ENCODE data around the gene CDC42BPA.

DNA sequence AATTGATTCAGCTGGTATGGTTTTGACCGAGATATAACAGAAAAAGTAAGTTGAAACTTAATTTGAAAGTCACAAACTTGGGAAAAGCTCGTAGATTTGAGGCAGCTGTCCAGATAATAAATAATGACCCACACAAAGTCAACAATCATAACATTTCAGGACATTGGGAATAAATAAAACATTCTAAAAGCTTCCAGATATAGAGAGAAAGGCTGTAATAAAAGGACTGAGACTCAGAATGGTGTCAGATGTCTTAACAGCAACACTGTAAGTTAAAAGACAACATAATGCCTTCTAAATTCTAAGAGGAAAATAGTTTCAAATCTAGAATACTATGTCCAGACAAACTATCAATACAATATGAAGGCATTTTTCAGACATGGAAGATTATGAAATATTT is 163.3 kb downstream of the CDC42BPA start:
- TF ChIP-seq SIN3A (IDR thresholded peaks at IDR 0.05; ENCODE audit: borderline replicate concordance, low read depth, low read length): no peak
- TF ChIP-seq, protein P1, sequence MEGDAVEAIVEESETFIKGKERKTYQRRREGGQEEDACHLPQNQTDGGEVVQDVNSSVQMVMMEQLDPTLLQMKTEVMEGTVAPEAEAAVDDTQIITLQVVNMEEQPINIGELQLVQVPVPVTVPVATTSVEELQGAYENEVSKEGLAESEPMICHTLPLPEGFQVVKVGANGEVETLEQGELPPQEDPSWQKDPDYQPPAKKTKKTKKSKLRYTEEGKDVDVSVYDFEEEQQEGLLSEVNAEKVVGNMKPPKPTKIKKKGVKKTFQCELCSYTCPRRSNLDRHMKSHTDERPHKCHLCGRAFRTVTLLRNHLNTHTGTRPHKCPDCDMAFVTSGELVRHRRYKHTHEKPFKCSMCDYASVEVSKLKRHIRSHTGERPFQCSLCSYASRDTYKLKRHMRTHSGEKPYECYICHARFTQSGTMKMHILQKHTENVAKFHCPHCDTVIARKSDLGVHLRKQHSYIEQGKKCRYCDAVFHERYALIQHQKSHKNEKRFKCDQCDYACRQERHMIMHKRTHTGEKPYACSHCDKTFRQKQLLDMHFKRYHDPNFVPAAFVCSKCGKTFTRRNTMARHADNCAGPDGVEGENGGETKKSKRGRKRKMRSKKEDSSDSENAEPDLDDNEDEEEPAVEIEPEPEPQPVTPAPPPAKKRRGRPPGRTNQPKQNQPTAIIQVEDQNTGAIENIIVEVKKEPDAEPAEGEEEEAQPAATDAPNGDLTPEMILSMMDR (IDR thresholded peaks at IDR 0.05): no peak
- TF ChIP-seq EP300 (IDR thresholded peaks at IDR 0.05; ENCODE audit: borderline replicate concordance in 1 of 2, low read depth in 1 of 2, low read length in 1 of 2): no peak
- TF ChIP-seq RFX5 (IDR thresholded peaks at IDR 0.05; ENCODE audit: low read length): no peak
- TF ChIP-seq, protein P2, sequence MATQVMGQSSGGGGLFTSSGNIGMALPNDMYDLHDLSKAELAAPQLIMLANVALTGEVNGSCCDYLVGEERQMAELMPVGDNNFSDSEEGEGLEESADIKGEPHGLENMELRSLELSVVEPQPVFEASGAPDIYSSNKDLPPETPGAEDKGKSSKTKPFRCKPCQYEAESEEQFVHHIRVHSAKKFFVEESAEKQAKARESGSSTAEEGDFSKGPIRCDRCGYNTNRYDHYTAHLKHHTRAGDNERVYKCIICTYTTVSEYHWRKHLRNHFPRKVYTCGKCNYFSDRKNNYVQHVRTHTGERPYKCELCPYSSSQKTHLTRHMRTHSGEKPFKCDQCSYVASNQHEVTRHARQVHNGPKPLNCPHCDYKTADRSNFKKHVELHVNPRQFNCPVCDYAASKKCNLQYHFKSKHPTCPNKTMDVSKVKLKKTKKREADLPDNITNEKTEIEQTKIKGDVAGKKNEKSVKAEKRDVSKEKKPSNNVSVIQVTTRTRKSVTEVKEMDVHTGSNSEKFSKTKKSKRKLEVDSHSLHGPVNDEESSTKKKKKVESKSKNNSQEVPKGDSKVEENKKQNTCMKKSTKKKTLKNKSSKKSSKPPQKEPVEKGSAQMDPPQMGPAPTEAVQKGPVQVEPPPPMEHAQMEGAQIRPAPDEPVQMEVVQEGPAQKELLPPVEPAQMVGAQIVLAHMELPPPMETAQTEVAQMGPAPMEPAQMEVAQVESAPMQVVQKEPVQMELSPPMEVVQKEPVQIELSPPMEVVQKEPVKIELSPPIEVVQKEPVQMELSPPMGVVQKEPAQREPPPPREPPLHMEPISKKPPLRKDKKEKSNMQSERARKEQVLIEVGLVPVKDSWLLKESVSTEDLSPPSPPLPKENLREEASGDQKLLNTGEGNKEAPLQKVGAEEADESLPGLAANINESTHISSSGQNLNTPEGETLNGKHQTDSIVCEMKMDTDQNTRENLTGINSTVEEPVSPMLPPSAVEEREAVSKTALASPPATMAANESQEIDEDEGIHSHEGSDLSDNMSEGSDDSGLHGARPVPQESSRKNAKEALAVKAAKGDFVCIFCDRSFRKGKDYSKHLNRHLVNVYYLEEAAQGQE (IDR thresholded peaks at IDR 0.05; ENCODE audit: low read depth, low read length): no peak
